Loucy (cell line): ENCODE results near the gene TMEM164.

ENCODE experiments used
- CTCF ChIP-seq: fragments of 200-600 bp; sonication (generic); conservative IDR thresholded peaks from 2 replicates; pipeline ENCODE4 v1.5.1; 2014; ENCODE audit warnings: mild to moderate bottlenecking, antibody characterized with exemption, low read length
- EZH2phosphoT487 ChIP-seq: fragments of 200-600 bp; IDR thresholded peaks from 2 replicates; pipeline ENCODE4 v1.6.1; 2018; ENCODE audit warnings: antibody characterized with exemption, mild to moderate bottlenecking, moderate library complexity, borderline replicate concordance

GRCh38 chrX:110181459-110182137 is 178.7 kb downstream of the TMEM164 start:
- no peak for TF ChIP-seq CTCF
- TF ChIP-seq EZH2phosphoT487 = no peak
